Smooth muscle cell (in vitro differentiated cells): ENCODE data around the gene DDX23. TPM values are rescaled to one million over a fixed set of nuclear protein-coding genes. Genes with fewer than 3 reads are reported as not detected.

ENCODE experiments used
- DNase-seq: peaks from one replicate; lab custom pipeline; 2025; ENCODE audit not compliant: unreplicated experiment; lab: John Stamatoyannopoulos, UW
- H2AFZ ChIP-seq: fragments of 200-600 bp; sonication (generic); 2 replicates; pipeline ENCODE4 v1.6.0; 2016; ENCODE audit warnings: antibody characterized with exemption, low read depth, mild to moderate bottlenecking
- H3F3A ChIP-seq: fragments of 200-600 bp; sonication (generic); 2 replicates; pipeline ENCODE4 v1.6.0; 2017; ENCODE audit warnings: antibody characterized with exemption, low read depth
- H3K27ac ChIP-seq: fragments of 200-600 bp; sonication (generic); 2 replicates; pipeline ENCODE4 v1.5.1; 2016; ENCODE audit warnings: low read depth, mild to moderate bottlenecking
- H3K27me3 ChIP-seq: fragments of 200-600 bp; sonication (generic); 2 replicates; pipeline ENCODE4 v1.6.1; 2016; ENCODE audit warnings: low read depth, mild to moderate bottlenecking
- H3K36me3 ChIP-seq: fragments of 200-600 bp; sonication (generic); 2 replicates; pipeline ENCODE4 v1.5.1; 2016; ENCODE audit warnings: low read depth
- H3K4me1 ChIP-seq: fragments of 200-600 bp; sonication (generic); 2 replicates; pipeline ENCODE4 v1.5.1; 2016; ENCODE audit warnings: low read depth
- H3K4me2 ChIP-seq: fragments of 200-600 bp; sonication (generic); 2 replicates; pipeline ENCODE4 v1.6.0; 2016; ENCODE audit warnings: mild to moderate bottlenecking
- H3K4me3 ChIP-seq: fragments of 200-600 bp; sonication (generic); 2 replicates; pipeline ENCODE4 v1.5.1; 2016; ENCODE audit warnings: mild to moderate bottlenecking
- H3K79me2 ChIP-seq: fragments of 200-600 bp; sonication (generic); 2 replicates; pipeline ENCODE4 v1.6.0; 2016; ENCODE audit warnings: low read depth, mild to moderate bottlenecking
- H3K9ac ChIP-seq: fragments of 200-600 bp; sonication (generic); 2 replicates; pipeline ENCODE4 v1.6.0; 2016; ENCODE audit warnings: low read depth
- H3K9me3 ChIP-seq: fragments of 200-600 bp; sonication (generic); replicated peaks from 2 replicates; pipeline ENCODE4 v1.5.1; 2016; ENCODE audit warnings: low read depth
- H4K20me1 ChIP-seq: fragments of 200-600 bp; sonication (generic); 2 replicates; pipeline ENCODE4 v1.6.0; 2016; ENCODE audit warnings: low read depth
- CTCF ChIP-seq: fragments of 200-600 bp; sonication (generic); IDR thresholded peaks from 2 replicates; pipeline ENCODE4 v1.5.1; 2017; ENCODE audit warnings: borderline replicate concordance, mild to moderate bottlenecking, antibody characterized with exemption; ENCODE audit not compliant: insufficient read depth, poor library complexity, severe bottlenecking
- WGBS: methylation state at CpG from one replicate; pipeline ENCODE4 v1.1.7; 2016; ENCODE audit warnings: low lambda C conversion rate; 5-methylcytosine and 5-hydroxymethylcytosine counted together
- polyA plus RNA-seq: library from polyadenylated mRNA; unstranded; fragments of >200 nt; fragmentation: Nextera tagmentation; extraction: Ambion mirVana; gene quantifications from 2 replicates; pipeline ENCODE4 v1.2.1, GENCODE V29; 2016
- total RNA-seq: library from RNA; depleted of rRNA; stranded (reverse); fragments of >200 nt; gene quantifications from 2 replicates; pipeline ENCODE4 v1.2.3, GENCODE V29; 2014

DDX23 gene
- total and polyA plus RNA-seq, 2 experiments from 2014 or later = 41.6 to 51.7 TPM

GRCh38 chr12:48883305-48884161 lies 31.6 kb upstream of the DDX23 start:
- no peak for DNase-seq
- Histone ChIP-seq H3K79me2 (no peaks in the 10 kb centered on the region), H4K20me1 (no peaks in the 10 kb centered on the region), H3K36me3 (no peaks in the 10 kb centered on the region), H3K27ac (no peak overlapping the region), H3K9ac (peak overlapping the region; percentile 22), H3K9me3 (no peaks in the 10 kb centered on the region), H3K4me1 (peaks cover 33% of the 10 kb centered on the region), H2AFZ (no peak overlapping the region), H3K4me2 (peak overlapping the region; percentile 80), H3F3A (no peaks in the 10 kb centered on the region), H3K4me3 (no peak overlapping the region), H3K27me3 (no peaks in the 10 kb centered on the region)
- 46% methylated on average over 13 of the region's 13 CpGs for WGBS
- no peak for TF ChIP-seq CTCF

- H3K27ac ChIP-seq = peak overlapping the region; percentile 40
- H3K9ac ChIP-seq = peak overlapping the region; percentile 43
- peak overlapping the region; percentile 80 for H3K4me2 ChIP-seq
- H4K20me1 ChIP-seq = no peaks in the 10 kb centered on the region
- TF ChIP-seq CTCF = no peak
- H3K27me3 ChIP-seq = no peaks in the 10 kb centered on the region
- H2AFZ ChIP-seq = peak overlapping the region; percentile 74
- H3K9me3 ChIP-seq = no peaks in the 10 kb centered on the region
- DNase-seq = no peak
- peaks cover 33% of the 10 kb centered on the region for H3K4me1 ChIP-seq
- H3K36me3 ChIP-seq = no peaks in the 10 kb centered on the region
- no peaks in the 10 kb centered on the region for H3K79me2 ChIP-seq
- no peaks in the 10 kb centered on the region for H3F3A ChIP-seq
- H3K4me3 ChIP-seq = no peak overlapping the region
- WGBS = 87% methylated on average over 3 of the region's 3 CpGs
Measured at GRCh38 chr12:48882972-48883304, 31.0 kb upstream of the DDX23 start.

GRCh38 chr12:48882315-48882687 lies 30.3 kb upstream of the DDX23 start:
- Histone ChIP-seq H4K20me1 (no peaks in the 10 kb centered on the region), H3K4me2 (peak overlapping the region; percentile 80)

More at GRCh38 chr12:48882315-48882687, 30.3 kb upstream of the DDX23 start:
- no peak for TF ChIP-seq CTCF
- Histone ChIP-seq H3K9me3 (no peaks in the 10 kb centered on the region), H3K9ac (peak overlapping the region; percentile 43), H3K4me1 (peaks cover 33% of the 10 kb centered on the region), H3K4me3 (peak overlapping the region; percentile 23), H3K36me3 (no peaks in the 10 kb centered on the region), H3K27ac (peak overlapping the region; percentile 40), H3F3A (no peaks in the 10 kb centered on the region), H3K79me2 (no peaks in the 10 kb centered on the region), H2AFZ (peak overlapping the region; percentile 74), H3K27me3 (no peaks in the 10 kb centered on the region)
- WGBS = 4% methylated on average over 10 of the region's 10 CpGs
- DNase-seq = no peak
